Measurements from ENCODE around the gene PHAF1. TPM values are rescaled to one million over a fixed set of nuclear protein-coding genes. Genes with fewer than 3 reads are reported as not detected.

PHAF1 gene
- polyA plus RNA-seq, 2 donors, result 8.8 to 9.9 TPM

DNA sequence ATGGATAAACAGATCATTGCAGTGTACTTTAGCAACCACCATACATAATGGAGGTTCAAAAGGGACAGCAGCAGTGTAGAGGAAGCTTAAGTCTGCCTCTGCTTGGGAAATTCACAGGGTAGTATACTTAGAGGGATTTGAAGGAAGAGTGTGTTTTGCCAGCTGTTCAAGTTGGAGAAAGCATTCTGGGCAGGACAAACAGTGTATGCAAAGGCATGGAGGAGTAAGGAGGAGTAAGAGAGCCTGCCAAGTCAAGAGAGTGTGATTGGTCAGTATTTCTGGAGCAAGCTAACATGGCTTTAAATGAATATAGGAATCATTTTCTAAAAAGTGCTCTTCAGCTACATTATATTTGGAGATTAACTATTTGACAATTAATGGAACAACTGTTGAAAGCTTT, 22.9 kb upstream of the PHAF1 start:
- H3K36me3 ChIP-seq (ENCODE audit: control insufficient read depth in 2 of 2, insufficient read depth in 2 of 2, low read length in 1 of 2), result peaks cover 0 to 4% of the 10 kb centered on the region in 2 donors
- H3K9me3 ChIP-seq (ENCODE audit: control insufficient read depth in 2 of 2, insufficient read depth in 1 of 2, low read depth in 1 of 2, low read length in 1 of 2), result no peaks in the 10 kb centered on the region
- no peaks in the 10 kb centered on the region for H3K4me1 ChIP-seq (ENCODE audit: control insufficient read depth in 2 of 2, insufficient read depth in 2 of 2, low read length in 1 of 2)
- no peak overlapping the region for H3K4me3 ChIP-seq (ENCODE audit: low read depth in 1 of 2, low read length in 2 of 2)
- H3K27ac ChIP-seq (ENCODE audit: low read depth in 2 of 2, low read length in 1 of 2), result no peak overlapping the region
- no peaks in the 10 kb centered on the region for H3K27me3 ChIP-seq (ENCODE audit: control insufficient read depth in 1 of 2, insufficient read depth in 2 of 2, low read length in 2 of 2)

DNA sequence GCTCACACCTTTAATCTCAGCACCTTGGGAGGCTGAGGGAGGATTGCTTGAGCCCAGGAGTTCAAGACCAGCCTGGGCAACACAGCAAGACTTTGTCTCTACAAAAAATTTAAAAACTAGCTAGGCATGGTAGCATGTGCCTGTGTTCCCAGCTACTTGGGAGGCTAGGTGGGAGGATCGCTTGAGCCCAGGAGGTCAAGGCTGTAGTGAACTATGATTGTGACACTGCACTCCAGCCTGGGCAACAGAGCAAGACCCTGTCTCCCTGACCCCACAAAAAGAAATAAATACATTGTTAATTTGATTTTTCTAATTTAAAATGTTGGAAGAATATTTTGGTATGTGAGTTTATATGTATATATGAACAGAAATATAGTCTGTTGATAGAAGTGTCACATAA, 22.4 kb upstream of the PHAF1 start:
- Histone ChIP-seq H3K27me3 (ENCODE audit: control insufficient read depth in 1 of 2, insufficient read depth in 2 of 2, low read length in 2 of 2) (no peaks in the 10 kb centered on the region), H3K4me3 (ENCODE audit: low read depth in 1 of 2, low read length in 2 of 2) (no peak overlapping the region), H3K9me3 (ENCODE audit: control insufficient read depth in 2 of 2, insufficient read depth in 1 of 2, low read depth in 1 of 2, low read length in 1 of 2) (no peaks in the 10 kb centered on the region), H3K4me1 (ENCODE audit: control insufficient read depth in 2 of 2, insufficient read depth in 2 of 2, low read length in 1 of 2) (no peaks in the 10 kb centered on the region), H3K36me3 (ENCODE audit: control insufficient read depth in 2 of 2, insufficient read depth in 2 of 2, low read length in 1 of 2) (peaks cover 0 to 4% of the 10 kb centered on the region in 2 donors), H3K27ac (ENCODE audit: low read depth in 2 of 2, low read length in 1 of 2) (no peak overlapping the region)
- 91 to 93% methylated on average over 1 of the region's 1 CpG for WGBS, 2 donors

DNA sequence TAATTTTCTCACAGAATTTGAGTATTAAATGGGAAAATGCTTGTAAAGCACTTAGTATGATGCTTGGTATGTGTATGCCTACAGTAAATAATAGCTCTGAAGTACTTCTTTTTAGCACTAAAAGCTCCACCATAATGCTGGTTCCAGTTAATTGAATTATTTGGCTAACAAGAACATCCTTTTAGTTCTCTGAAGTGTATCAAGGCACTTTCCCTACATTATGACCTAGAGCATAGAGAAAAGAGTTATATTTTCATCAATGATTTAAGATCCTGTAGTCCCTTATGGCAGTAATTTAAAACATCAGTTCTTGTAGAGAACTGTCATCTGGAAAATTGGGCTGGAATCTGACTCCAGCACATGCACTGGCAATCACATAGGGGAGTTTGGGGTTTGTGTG, 21.9 kb upstream of the PHAF1 start:
- Histone ChIP-seq H3K4me3 (ENCODE audit: low read depth in 1 of 2, low read length in 2 of 2) (no peak overlapping the region), H3K4me1 (ENCODE audit: control insufficient read depth in 2 of 2, insufficient read depth in 2 of 2, low read length in 1 of 2) (no peaks in the 10 kb centered on the region), H3K27me3 (ENCODE audit: control insufficient read depth in 1 of 2, insufficient read depth in 2 of 2, low read length in 2 of 2) (no peaks in the 10 kb centered on the region), H3K9me3 (ENCODE audit: control insufficient read depth in 2 of 2, insufficient read depth in 1 of 2, low read depth in 1 of 2, low read length in 1 of 2) (no peaks in the 10 kb centered on the region), H3K27ac (ENCODE audit: low read depth in 2 of 2, low read length in 1 of 2) (no peak overlapping the region), H3K36me3 (ENCODE audit: control insufficient read depth in 2 of 2, insufficient read depth in 2 of 2, low read length in 1 of 2) (peaks cover 0 to 4% of the 10 kb centered on the region in 2 donors)

DNA sequence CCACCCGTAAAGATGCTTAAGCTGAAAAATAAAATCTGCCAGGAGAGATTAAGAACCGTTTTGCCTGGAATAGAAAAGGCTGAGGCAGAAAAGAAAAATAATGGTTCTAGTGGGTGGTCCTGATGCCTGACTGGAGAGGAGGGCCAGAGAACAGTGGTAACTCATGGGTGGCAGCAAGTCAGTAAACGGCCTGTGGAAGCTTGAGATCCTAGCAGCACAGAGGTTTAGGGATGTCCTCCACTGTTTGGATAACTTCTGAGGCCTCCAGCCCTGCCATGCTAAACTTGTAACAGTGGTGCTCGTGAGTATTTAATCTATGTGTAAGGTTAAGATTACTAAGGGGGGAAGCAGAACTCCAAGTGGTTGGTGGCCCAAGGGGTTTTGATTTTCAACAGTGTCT, 21.2 kb upstream of the PHAF1 start:
- WGBS, 2 donors, result 73 to 77% methylated on average over 4 of the region's 4 CpGs
- no peaks in the 10 kb centered on the region for H3K9me3 ChIP-seq (ENCODE audit: control insufficient read depth in 2 of 2, insufficient read depth in 1 of 2, low read depth in 1 of 2, low read length in 1 of 2)
- H3K36me3 ChIP-seq (ENCODE audit: control insufficient read depth in 2 of 2, insufficient read depth in 2 of 2, low read length in 1 of 2), result peaks cover 0 to 4% of the 10 kb centered on the region in 2 donors
- no peaks in the 10 kb centered on the region for H3K4me1 ChIP-seq (ENCODE audit: control insufficient read depth in 2 of 2, insufficient read depth in 2 of 2, low read length in 1 of 2)
- H3K4me3 ChIP-seq (ENCODE audit: low read depth in 1 of 2, low read length in 2 of 2), result no peak overlapping the region
- no peak overlapping the region for H3K27ac ChIP-seq (ENCODE audit: low read depth in 2 of 2, low read length in 1 of 2)
- no peaks in the 10 kb centered on the region for H3K27me3 ChIP-seq (ENCODE audit: control insufficient read depth in 1 of 2, insufficient read depth in 2 of 2, low read length in 2 of 2)

DNA sequence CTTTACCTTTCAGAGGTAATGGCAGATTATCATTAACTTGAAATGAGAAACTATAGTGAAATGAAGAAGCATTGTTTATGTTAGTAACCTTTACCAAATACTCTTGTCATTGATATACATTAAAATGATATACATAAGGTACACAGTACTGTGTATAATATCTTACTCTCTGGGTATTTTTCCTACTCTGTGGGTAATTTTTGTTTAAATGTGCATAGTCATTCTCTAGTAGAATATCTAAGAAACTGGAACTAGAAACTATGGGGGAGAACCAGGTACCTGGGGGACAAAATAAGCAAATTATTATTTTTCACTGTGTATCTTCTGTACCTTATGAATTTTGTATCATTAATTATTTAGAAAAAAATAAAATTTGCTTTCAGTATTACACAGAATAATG, 20.6 kb upstream of the PHAF1 start:
- Histone ChIP-seq H3K9me3 (ENCODE audit: control insufficient read depth in 2 of 2, insufficient read depth in 1 of 2, low read depth in 1 of 2, low read length in 1 of 2) (no peaks in the 10 kb centered on the region), H3K4me3 (ENCODE audit: low read depth in 1 of 2, low read length in 2 of 2) (no peak overlapping the region), H3K4me1 (ENCODE audit: control insufficient read depth in 2 of 2, insufficient read depth in 2 of 2, low read length in 1 of 2) (no peaks in the 10 kb centered on the region), H3K27me3 (ENCODE audit: control insufficient read depth in 1 of 2, insufficient read depth in 2 of 2, low read length in 2 of 2) (no peaks in the 10 kb centered on the region), H3K27ac (ENCODE audit: low read depth in 2 of 2, low read length in 1 of 2) (no peak overlapping the region), H3K36me3 (ENCODE audit: control insufficient read depth in 2 of 2, insufficient read depth in 2 of 2, low read length in 1 of 2) (peaks cover 0 to 4% of the 10 kb centered on the region in 2 donors)

DNA sequence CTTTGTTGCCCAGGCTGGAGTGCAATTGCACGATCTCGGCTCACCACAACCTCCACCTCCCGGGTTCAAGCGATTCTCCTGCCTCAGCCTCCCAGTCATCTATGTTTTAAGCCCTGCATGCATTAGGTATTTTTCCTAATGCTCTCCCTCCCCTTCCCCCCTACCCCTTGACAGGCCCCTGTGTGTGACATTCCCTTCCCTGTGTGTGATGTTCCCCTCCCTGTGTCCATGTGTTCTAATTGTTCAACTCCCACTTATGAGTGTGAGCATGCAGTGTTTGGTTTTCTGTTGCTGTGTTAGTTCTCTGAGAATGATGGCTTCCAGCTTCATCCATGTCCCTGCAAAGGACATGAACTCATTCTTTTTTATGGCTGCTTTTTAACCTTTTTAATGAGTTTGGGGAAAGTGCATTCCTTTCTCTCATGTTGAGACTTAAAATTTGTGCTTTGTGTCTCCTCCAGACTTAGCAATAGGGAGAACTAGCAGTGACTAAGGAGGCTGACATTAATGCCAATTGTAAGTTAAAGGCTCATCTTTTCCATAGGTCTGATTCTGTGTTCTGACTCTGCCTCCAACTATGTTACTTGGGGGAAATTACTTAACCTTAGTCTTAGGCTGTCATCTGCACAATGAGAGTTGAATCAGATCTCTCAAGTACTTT, 17.7 kb upstream of the PHAF1 start:
- H3K27me3 ChIP-seq (ENCODE audit: control insufficient read depth in 1 of 2, insufficient read depth in 2 of 2, low read length in 2 of 2), result no peaks in the 10 kb centered on the region
- no peak overlapping the region for H3K27ac ChIP-seq (ENCODE audit: low read depth in 2 of 2, low read length in 1 of 2)
- H3K9me3 ChIP-seq (ENCODE audit: control insufficient read depth in 2 of 2, insufficient read depth in 1 of 2, low read depth in 1 of 2, low read length in 1 of 2), result no peaks in the 10 kb centered on the region
- WGBS, 2 donors, result 91 to 94% methylated on average over 4 of the region's 4 CpGs
- no peaks in the 10 kb centered on the region for H3K4me1 ChIP-seq (ENCODE audit: control insufficient read depth in 2 of 2, insufficient read depth in 2 of 2, low read length in 1 of 2)
- peaks cover 0 to 2% of the 10 kb centered on the region in 2 donors for H3K36me3 ChIP-seq (ENCODE audit: control insufficient read depth in 2 of 2, insufficient read depth in 2 of 2, low read length in 1 of 2)
- H3K4me3 ChIP-seq (ENCODE audit: low read depth in 1 of 2, low read length in 2 of 2), result no peak overlapping the region

DNA sequence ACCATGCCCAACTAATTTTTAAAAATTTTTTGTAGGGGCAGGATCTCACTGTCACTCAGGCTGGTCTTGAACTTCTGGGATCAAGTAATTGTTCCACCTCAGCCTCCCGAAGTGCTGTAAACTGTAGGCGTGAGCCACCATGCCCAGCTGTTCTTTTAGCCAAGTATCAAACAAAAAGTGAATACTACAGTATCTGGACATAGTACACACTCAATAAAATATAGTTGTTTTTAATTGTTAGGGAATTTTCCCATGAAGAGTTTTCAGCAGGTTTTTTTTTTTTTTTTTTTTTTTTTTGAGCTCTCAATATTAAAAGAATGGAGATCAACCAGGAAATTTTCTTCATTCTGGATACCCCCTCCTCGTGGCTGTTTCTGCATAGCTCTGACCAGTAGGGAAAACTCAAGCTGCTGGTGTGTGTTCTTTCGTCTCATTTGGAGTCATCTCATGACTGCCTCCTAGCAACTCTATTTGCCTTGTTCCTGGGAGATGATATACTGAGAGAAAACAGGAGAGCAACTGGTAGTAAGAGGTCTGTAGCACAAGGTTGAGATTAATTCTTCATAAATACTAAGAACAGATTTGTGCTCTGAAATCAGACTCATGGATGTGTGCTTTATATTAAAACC, 16.5 kb upstream of the PHAF1 start:
- no peak overlapping the region for H3K27ac ChIP-seq (ENCODE audit: low read depth in 2 of 2, low read length in 1 of 2)
- WGBS, 2 donors, result 80 to 90% methylated on average over 4 of the region's 4 CpGs
- no peaks in the 10 kb centered on the region for H3K27me3 ChIP-seq (ENCODE audit: control insufficient read depth in 1 of 2, insufficient read depth in 2 of 2, low read length in 2 of 2)

DNA sequence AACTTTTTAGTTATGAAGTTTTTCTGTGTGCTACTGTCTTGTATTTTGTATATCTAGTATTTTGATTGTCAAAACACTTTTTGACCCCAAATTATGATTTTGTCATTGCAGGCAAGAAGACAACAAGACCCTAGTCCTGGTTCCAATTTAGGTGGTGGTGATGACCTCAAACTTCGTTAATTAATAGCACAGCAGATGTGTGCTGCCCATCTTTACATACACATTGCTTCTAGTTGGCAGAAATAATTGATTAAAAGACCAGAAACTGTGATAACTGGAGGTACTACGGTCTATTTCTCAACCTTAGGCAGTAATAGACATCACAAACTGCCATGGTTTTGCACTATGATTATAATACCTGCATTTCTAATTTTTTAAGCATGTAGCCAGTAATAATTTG, 11.1 kb upstream of the PHAF1 start:
- Histone ChIP-seq H3K36me3 (ENCODE audit: control insufficient read depth in 2 of 2, insufficient read depth in 2 of 2, low read length in 1 of 2) (no peaks in the 10 kb centered on the region), H3K27ac (ENCODE audit: low read depth in 2 of 2, low read length in 1 of 2) (no peak overlapping the region), H3K9me3 (ENCODE audit: control insufficient read depth in 2 of 2, insufficient read depth in 1 of 2, low read depth in 1 of 2, low read length in 1 of 2) (no peaks in the 10 kb centered on the region), H3K4me3 (ENCODE audit: low read depth in 1 of 2, low read length in 2 of 2) (no peak overlapping the region), H3K4me1 (ENCODE audit: control insufficient read depth in 2 of 2, insufficient read depth in 2 of 2, low read length in 1 of 2) (no peaks in the 10 kb centered on the region), H3K27me3 (ENCODE audit: control insufficient read depth in 1 of 2, insufficient read depth in 2 of 2, low read length in 2 of 2) (no peaks in the 10 kb centered on the region)
- 89 to 94% methylated on average over 2 of the region's 2 CpGs for WGBS, 2 donors

More for the DNA sequence above, 16.5 kb upstream of the PHAF1 start:
- H3K36me3 ChIP-seq (ENCODE audit: control insufficient read depth in 2 of 2, insufficient read depth in 2 of 2, low read length in 1 of 2), result peaks cover 0 to 2% of the 10 kb centered on the region in 2 donors
- no peak overlapping the region for H3K4me3 ChIP-seq (ENCODE audit: low read depth in 1 of 2, low read length in 2 of 2)
- H3K9me3 ChIP-seq (ENCODE audit: control insufficient read depth in 2 of 2, insufficient read depth in 1 of 2, low read depth in 1 of 2, low read length in 1 of 2), result no peaks in the 10 kb centered on the region
- no peaks in the 10 kb centered on the region for H3K4me1 ChIP-seq (ENCODE audit: control insufficient read depth in 2 of 2, insufficient read depth in 2 of 2, low read length in 1 of 2)

DNA sequence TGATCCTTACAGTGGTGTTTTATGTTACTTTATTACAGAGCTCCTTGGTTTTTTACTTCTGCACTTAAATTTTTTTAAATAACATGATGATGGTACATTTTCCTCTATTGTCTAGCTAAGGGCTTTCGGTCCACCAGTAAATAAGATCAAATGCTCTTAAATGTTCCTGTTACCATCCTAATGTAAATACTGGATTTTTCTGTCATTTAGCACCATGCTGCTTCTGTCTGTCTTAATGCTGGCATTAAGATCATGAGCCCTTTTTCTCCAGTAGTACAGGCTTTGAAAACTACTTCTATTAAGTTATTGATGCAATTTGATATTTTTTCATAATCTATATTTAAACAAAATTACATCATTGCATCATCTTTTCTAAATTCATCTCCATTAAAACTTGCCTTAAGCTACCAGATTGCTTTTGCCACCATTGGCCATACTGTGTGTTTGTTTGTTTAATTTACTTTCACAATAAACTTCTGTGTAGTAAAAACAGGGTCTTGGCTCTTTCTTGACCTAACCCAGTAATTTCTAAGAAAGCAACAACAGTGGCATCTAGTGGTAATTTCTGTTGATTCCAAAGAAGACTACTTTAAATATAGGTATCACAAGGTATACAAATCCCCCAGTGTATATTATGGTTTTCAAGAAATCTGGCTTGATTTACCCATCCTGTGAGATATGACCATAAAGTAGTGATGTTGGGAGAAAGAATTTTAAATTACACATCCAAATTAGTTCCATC, 9.0 kb upstream of the PHAF1 start:
- H3K27ac ChIP-seq (ENCODE audit: low read depth in 2 of 2, low read length in 1 of 2), result no peak overlapping the region
- H3K36me3 ChIP-seq (ENCODE audit: control insufficient read depth in 2 of 2, insufficient read depth in 2 of 2, low read length in 1 of 2), result no peaks in the 10 kb centered on the region
- no peaks in the 10 kb centered on the region for H3K9me3 ChIP-seq (ENCODE audit: control insufficient read depth in 2 of 2, insufficient read depth in 1 of 2, low read depth in 1 of 2, low read length in 1 of 2)
- no peaks in the 10 kb centered on the region for H3K27me3 ChIP-seq (ENCODE audit: control insufficient read depth in 1 of 2, insufficient read depth in 2 of 2, low read length in 2 of 2)
- no peak overlapping the region for H3K4me3 ChIP-seq (ENCODE audit: low read depth in 1 of 2, low read length in 2 of 2)
- 96 to 100% methylated on average over 1 of the region's 1 CpG for WGBS, 2 donors
- H3K4me1 ChIP-seq (ENCODE audit: control insufficient read depth in 2 of 2, insufficient read depth in 2 of 2, low read length in 1 of 2), result peaks cover 0 to 2% of the 10 kb centered on the region in 2 donors

All from esophagus (tissue), 2 donors.